Measurements from ENCODE around the gene SPAG17.

GRCh38 chr1:118047006-118047649, 137.9 kb downstream of the SPAG17 start:
- TF ChIP-seq USF1 (IDR thresholded peaks at IDR 0.05) = no peak
- no peak for TF ChIP-seq CEBPB (IDR thresholded peaks at IDR 0.05)
- no peak for TF ChIP-seq EGR1 (IDR thresholded peaks at IDR 0.05)
- no peak for TF ChIP-seq MAX (IDR thresholded peaks at IDR 0.05)
- no peak for TF ChIP-seq RAD21 (IDR thresholded peaks at IDR 0.05; ENCODE audit: low read depth)
- TF ChIP-seq CREB1 (IDR thresholded peaks at IDR 0.05; ENCODE audit: low read depth) = no peak
- TF ChIP-seq TEAD4 (IDR thresholded peaks at IDR 0.05) = no peak
- TF ChIP-seq FOXM1 (IDR thresholded peaks at IDR 0.05; ENCODE audit: borderline replicate concordance, low read depth) = no peak
- TF ChIP-seq YY1 (IDR thresholded peaks at IDR 0.05; ENCODE audit: low read depth) = no peak
- TF ChIP-seq TCF12 (IDR thresholded peaks at IDR 0.05; ENCODE audit: low read depth) = no peak
- no peak for TF ChIP-seq TAF1 (IDR thresholded peaks at IDR 0.05; ENCODE audit: low read depth)
- no peak for TF ChIP-seq REST (IDR thresholded peaks at IDR 0.05; ENCODE audit: low read depth)
- TF ChIP-seq EP300 (IDR thresholded peaks at IDR 0.05; ENCODE audit: borderline replicate concordance) = no peak
- TF ChIP-seq ZBTB7A (IDR thresholded peaks at IDR 0.05; ENCODE audit: low read depth) = no peak

All from Ishikawa (cell line).